GM20431 (cell line): ENCODE results near the gene TIAL1.
"Not testable (repeated sequence)": the region's sequence is repeated elsewhere in the genome, so short reads cannot be mapped to it uniquely, and the experiment has no call there.

ENCODE experiments used
- in situ Hi-C: fragments of 300-500 bp; cut with MseI, MboI; formaldehyde crosslinking; loops from one replicate; pipeline ENCODE4 v1.15.0; 2020; ENCODE audit warnings: low sequenced_read_pairs; ENCODE audit not compliant: unreplicated experiment

Gene TIAL1

GRCh38 chr10:119535837-119536507 is 60.8 kb downstream of the TIAL1 start:
- in situ Hi-C loops: no loop called here

GRCh38 chr10:119535305-119535704 is 61.5 kb downstream of the TIAL1 start:
- in situ Hi-C loops: no loop called here

GRCh38 chr10:119533473-119533872 is 63.3 kb downstream of the TIAL1 start:
- in situ Hi-C loops: no loop called here

- in situ Hi-C loops: not testable (repeated sequence)
Measured at GRCh38 chr10:119532791-119533190, 64.0 kb downstream of the TIAL1 start.

GRCh38 chr10:119532251-119532650 is 64.5 kb downstream of the TIAL1 start:
- in situ Hi-C loops: not testable (repeated sequence)

GRCh38 chr10:119531067-119531466 is 65.7 kb downstream of the TIAL1 start:
- in situ Hi-C loops: no loop called here

- in situ Hi-C loops: not testable (repeated sequence)
Measured at GRCh38 chr10:119528663-119529237, 68.0 kb downstream of the TIAL1 start.

GRCh38 chr10:119526621-119527592 is 69.9 kb downstream of the TIAL1 start:
- in situ Hi-C loops: no loop called here

- in situ Hi-C loops: no loop called here
Measured at GRCh38 chr10:119526149-119526548, 70.6 kb downstream of the TIAL1 start.

GRCh38 chr10:119525116-119525515 is 71.6 kb downstream of the TIAL1 start:
- in situ Hi-C loops: no loop called here

- in situ Hi-C loops: no loop called here
Measured at GRCh38 chr10:119524720-119525070, 72.1 kb downstream of the TIAL1 start.

- in situ Hi-C loops: no loop called here
Measured at GRCh38 chr10:119523895-119524719, 72.7 kb downstream of the TIAL1 start.
